C4-2B (cell line): Measurements from ENCODE around the gene PAM.

Experiments
- ZFX ChIP-seq: fragments of 450-650 bp; IDR thresholded peaks from 2 replicates; pipeline ENCODE4 v1.6.1; 2017
- TF ChIP-seq, protein P1 (sequence below): fragments of 450-650 bp; conservative IDR thresholded peaks from 2 replicates; pipeline ENCODE4 v1.5.1; 2017; ENCODE audit warnings: mild to moderate bottlenecking

DNA sequence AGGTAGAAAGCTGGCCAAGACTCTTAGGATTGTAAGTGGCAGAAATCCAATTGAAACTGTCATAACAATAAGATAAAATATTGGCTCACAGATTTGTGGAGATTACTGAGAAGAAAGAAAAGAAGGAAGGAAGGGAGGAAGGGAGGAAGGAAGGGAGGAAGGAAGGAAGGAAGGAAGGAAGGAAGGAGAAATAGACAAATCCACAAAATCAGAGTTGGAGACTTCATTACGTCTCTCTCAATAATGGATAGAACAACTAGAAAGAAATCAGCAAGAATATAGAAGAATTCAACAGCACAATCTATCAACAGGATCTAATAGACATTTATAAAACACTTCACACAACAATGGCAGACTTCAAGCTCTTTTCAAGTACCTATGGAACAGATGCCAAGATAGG is 17.9 kb upstream of the PAM start:
- TF ChIP-seq, protein P1, sequence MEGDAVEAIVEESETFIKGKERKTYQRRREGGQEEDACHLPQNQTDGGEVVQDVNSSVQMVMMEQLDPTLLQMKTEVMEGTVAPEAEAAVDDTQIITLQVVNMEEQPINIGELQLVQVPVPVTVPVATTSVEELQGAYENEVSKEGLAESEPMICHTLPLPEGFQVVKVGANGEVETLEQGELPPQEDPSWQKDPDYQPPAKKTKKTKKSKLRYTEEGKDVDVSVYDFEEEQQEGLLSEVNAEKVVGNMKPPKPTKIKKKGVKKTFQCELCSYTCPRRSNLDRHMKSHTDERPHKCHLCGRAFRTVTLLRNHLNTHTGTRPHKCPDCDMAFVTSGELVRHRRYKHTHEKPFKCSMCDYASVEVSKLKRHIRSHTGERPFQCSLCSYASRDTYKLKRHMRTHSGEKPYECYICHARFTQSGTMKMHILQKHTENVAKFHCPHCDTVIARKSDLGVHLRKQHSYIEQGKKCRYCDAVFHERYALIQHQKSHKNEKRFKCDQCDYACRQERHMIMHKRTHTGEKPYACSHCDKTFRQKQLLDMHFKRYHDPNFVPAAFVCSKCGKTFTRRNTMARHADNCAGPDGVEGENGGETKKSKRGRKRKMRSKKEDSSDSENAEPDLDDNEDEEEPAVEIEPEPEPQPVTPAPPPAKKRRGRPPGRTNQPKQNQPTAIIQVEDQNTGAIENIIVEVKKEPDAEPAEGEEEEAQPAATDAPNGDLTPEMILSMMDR: no peak
- no peak for TF ChIP-seq ZFX
